OCI-LY7 (cell line): Measurements from ENCODE around the gene L3HYPDH.

Source experiments
- CTCF ChIP-seq: fragments of 200-600 bp; sonication (generic); conservative IDR thresholded peaks from 2 replicates; pipeline ENCODE4 v1.5.1; 2014; ENCODE audit warnings: mild to moderate bottlenecking, antibody characterized with exemption, low read length, moderate library complexity, mixed read lengths
- EZH2phosphoT487 ChIP-seq: fragments of 200-600 bp; sonication (generic); IDR thresholded peaks from 2 replicates; pipeline ENCODE4 v1.6.1; 2018; ENCODE audit warnings: low read depth, borderline replicate concordance, mild to moderate bottlenecking, mixed run types, antibody characterized with exemption, low read length, moderate library complexity, mixed read lengths

- TF ChIP-seq CTCF, result no peak
- no peak for TF ChIP-seq EZH2phosphoT487
These were observed 23.8 kb downstream of the L3HYPDH start for GRCh38 chr14:59460378-59460777.
